Smooth muscle cell of trachea (primary cell): Measurements from ENCODE around the gene HESX1. TPM values are rescaled to one million over a fixed set of nuclear protein-coding genes. Genes with fewer than 3 reads are reported as not detected.

ENCODE experiments used
- total RNA-seq: library from RNA; depleted of rRNA; stranded (reverse); fragments of >200 nt; gene quantifications from 2 replicates; pipeline ENCODE4 v1.2.1, GENCODE V29; 2014

HESX1 gene
- total RNA-seq, result 1.2 and 1.5 TPM in 2 replicates

DNA sequence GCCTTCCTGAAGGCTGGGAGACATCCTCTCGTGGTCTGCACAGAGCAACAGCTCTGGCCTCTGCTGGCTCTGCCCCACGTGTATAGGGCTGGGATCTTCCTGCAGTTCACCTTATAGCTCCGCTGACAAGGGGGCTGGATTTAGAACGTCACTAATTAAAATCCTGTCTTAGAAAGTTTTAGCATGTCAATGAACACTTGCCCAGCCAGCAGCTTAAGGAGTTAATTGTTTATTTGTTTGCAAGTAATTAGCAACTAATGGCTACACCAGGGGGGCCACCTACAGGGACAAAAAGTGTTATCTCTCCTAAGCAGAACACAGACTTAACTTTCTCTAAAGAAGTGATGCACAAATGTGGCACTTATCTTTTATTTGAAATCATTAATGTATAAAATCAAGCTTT lies at the start of gene HESX1:
Gene HESX1 (minus strand): TSS at position 84 of the 403 bp plus-strand sequence. CDS start 60 bp downstream, at position 24.

DNA sequence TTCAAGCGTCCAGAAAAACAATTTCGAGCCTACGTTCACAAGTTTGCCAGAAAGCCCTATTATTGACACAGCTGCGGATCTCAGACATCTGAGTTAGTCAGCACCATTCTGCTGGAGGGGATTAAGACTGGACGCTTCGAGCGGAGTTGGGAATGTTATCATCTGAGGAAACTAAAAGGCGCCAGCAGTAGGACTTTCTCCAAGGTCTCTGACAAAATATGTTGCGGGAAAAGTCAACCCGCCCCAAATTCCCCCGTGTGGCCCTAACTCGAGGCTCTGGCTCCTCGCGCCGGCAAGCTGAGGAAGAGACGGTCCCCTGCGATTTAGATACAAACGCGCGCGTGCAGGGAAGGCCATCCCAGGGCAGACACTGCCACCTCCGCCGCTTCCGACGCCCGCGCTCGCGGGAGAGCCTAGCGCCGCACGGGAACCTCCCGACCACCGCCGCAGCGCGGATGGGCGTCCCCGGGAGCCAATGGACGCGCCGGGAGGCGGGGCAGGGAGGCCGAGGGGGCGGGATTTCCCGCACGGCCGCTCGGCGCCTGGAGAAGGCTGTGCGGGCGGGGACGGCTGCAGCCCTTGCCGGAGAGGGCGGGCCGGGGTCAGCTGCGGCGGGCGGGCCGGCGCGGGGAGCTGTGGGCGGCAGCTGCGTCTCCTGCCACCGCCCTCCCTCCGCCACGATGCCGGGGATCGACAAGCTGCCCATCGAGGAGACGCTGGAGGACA lies 27.6 kb upstream of the HESX1 start, which contains the start of gene APPL1:
Gene APPL1 (plus strand): TSS at position 526 of the 726 bp plus-strand sequence. CDS start 155 bp downstream, at position 681.

DNA sequence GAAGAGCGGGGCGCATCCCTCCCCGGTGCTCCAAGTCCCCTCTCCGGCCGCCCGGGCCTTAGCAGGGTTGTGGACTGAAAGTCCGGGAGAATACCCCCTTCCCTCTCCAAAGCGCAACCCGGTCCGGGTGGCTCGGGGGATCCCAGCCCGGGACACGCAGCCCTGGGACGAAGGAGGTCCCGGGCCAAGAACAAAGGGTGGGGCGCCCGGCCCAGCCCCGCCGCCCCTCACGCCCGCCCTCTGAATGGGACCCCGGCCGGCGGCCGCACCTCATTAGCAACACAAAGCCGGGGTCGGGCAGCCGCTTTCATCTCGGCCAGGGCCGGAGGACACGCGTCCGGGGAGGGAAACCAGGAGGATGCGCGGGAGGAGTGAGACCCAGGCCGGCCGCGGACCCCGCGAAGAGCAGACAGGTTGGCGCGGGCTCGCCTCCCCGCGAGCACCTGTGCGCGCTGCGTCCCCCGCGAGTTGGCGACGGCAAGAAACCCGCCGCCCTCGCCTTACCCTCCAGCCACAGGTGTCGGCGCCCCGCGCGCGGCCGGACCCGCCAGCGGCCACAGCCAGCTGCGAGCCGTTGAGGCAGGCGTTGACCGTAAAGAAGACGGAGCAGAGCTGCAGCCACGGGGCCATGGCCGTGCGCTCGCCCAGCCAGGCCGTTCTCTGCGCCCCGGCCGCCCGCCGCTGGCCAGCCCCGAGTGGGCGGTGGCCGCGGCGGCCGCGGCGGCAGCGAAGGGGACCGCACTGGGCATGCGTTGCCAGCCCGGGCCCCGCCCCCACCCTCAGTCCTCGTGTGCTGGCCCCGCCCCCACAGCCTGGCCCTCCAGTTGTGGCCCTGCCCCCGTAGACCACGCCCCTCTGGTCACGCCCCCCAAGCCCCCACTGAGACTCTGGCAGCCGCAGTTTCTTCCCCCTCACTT lies 34.9 kb downstream of the HESX1 start, which contains the start of gene IL17RD:
Gene IL17RD (minus strand): TSS at position 697 of the 917 bp plus-strand sequence. CDS start 67 bp downstream, at position 630.

Other genes with a start within 250 kb of the HESX1 start
- gene SPATA12, start 139.3 kb downstream of the HESX1 start, total RNA-seq, result under 0.01 and 0.15 TPM in 2 replicates
- 8.9 TPM in 2 replicates for gene IL17RD, start 34.6 kb downstream of the HESX1 start, total RNA-seq
- gene APPL1, start 27.8 kb upstream of the HESX1 start, total RNA-seq, result 45.3 and 52.7 TPM in 2 replicates
- not detected in 2 replicates for gene ASB14, start 92.7 kb upstream of the HESX1 start, total RNA-seq